ENCODE results near the gene SLC4A1. TPM values are rescaled to one million over a fixed set of nuclear protein-coding genes. Genes with fewer than 3 reads are reported as not detected.
A peak's percentile ranks its signal among the peaks of the same experiment; 100 is the strongest.

The SLC4A1 gene
- total RNA-seq, 1 donor from 2014 or later, result not detected

- Histone ChIP-seq H3K4me3 (ENCODE audit: low read depth, low read length) (no peak overlapping the region), H3K27me3 (ENCODE audit: control insufficient read depth, insufficient read depth, low read length) (no peaks in the 10 kb centered on the region), H3K36me3 (ENCODE audit: control insufficient read depth, insufficient read depth, low read length) (no peaks in the 10 kb centered on the region)
- FAIRE-seq (no peak), DNase-seq (ENCODE audit: low read depth) (no peak)
- no peak for TF ChIP-seq CTCF (IDR thresholded peaks at IDR 0.05; ENCODE audit: insufficient read depth, low read length, severe bottlenecking)
Measured at GRCh38 chr17:44282264-44282663, 14.3 kb upstream of the SLC4A1 start.

- Histone ChIP-seq H3K36me3 (ENCODE audit: control insufficient read depth, insufficient read depth, low read length) (no peaks in the 10 kb centered on the region), H3K27me3 (ENCODE audit: control insufficient read depth, insufficient read depth, low read length) (no peaks in the 10 kb centered on the region), H3K4me3 (ENCODE audit: low read depth, low read length) (no peak overlapping the region)
- FAIRE-seq, result no peak
- no peak for DNase-seq (ENCODE audit: low read depth)
- TF ChIP-seq CTCF (IDR thresholded peaks at IDR 0.05; ENCODE audit: insufficient read depth, low read length, severe bottlenecking), result no peak
Measured at GRCh38 chr17:44281570-44281969, 13.6 kb upstream of the SLC4A1 start.

GRCh38 chr17:44280392-44280937, 12.5 kb upstream of the SLC4A1 start:
- no peak for DNase-seq (ENCODE audit: low read depth)
- Histone ChIP-seq H3K27me3 (ENCODE audit: control insufficient read depth, insufficient read depth, low read length) (no peaks in the 10 kb centered on the region), H3K4me3 (ENCODE audit: low read depth, low read length) (no peak overlapping the region), H3K36me3 (ENCODE audit: control insufficient read depth, insufficient read depth, low read length) (no peaks in the 10 kb centered on the region)
- TF ChIP-seq CTCF (IDR thresholded peaks at IDR 0.05; ENCODE audit: insufficient read depth, low read length, severe bottlenecking), result no peak
- FAIRE-seq, result no peak

- no peak for TF ChIP-seq CTCF (IDR thresholded peaks at IDR 0.05; ENCODE audit: insufficient read depth, low read length, severe bottlenecking)
- no peaks in the 10 kb centered on the region for H3K36me3 ChIP-seq (ENCODE audit: control insufficient read depth, insufficient read depth, low read length)
- FAIRE-seq (no peak), DNase-seq (ENCODE audit: low read depth) (peak; percentile 52)
- H3K27me3 ChIP-seq (ENCODE audit: control insufficient read depth, insufficient read depth, low read length), result no peaks in the 10 kb centered on the region
- no peak overlapping the region for H3K4me3 ChIP-seq (ENCODE audit: low read depth, low read length)
Measured at GRCh38 chr17:44279666-44280391, 11.9 kb upstream of the SLC4A1 start.

GRCh38 chr17:44279346-44279665, 11.4 kb upstream of the SLC4A1 start:
- TF ChIP-seq CTCF (IDR thresholded peaks at IDR 0.05; ENCODE audit: insufficient read depth, low read length, severe bottlenecking), result no peak
- H3K27me3 ChIP-seq (ENCODE audit: control insufficient read depth, insufficient read depth, low read length), result no peaks in the 10 kb centered on the region
- DNase-seq (ENCODE audit: low read depth) (no peak), FAIRE-seq (no peak)
- no peaks in the 10 kb centered on the region for H3K36me3 ChIP-seq (ENCODE audit: control insufficient read depth, insufficient read depth, low read length)
- no peak overlapping the region for H3K4me3 ChIP-seq (ENCODE audit: low read depth, low read length)

- FAIRE-seq, result no peak
- Histone ChIP-seq H3K27me3 (ENCODE audit: control insufficient read depth, insufficient read depth, low read length) (no peaks in the 10 kb centered on the region), H3K4me3 (ENCODE audit: low read depth, low read length) (no peak overlapping the region), H3K36me3 (ENCODE audit: control insufficient read depth, insufficient read depth, low read length) (no peaks in the 10 kb centered on the region)
- no peak for TF ChIP-seq CTCF (IDR thresholded peaks at IDR 0.05; ENCODE audit: insufficient read depth, low read length, severe bottlenecking)
- DNase-seq (ENCODE audit: low read depth), result no peak
Measured at GRCh38 chr17:44277976-44278375, 10.0 kb upstream of the SLC4A1 start.

All from bronchial epithelial cell (primary cell).